GM18499 (cell line): ENCODE measurements around the gene NOP53.
"Not testable (repeated sequence)": the region's sequence is repeated elsewhere in the genome, so short reads cannot be mapped to it uniquely, and the experiment has no call there.

Experiments
- ATAC-seq: cut with Tn5 transposase; IDR thresholded peaks from one replicate; pipeline ENCODE4 v1.9.1; 2021; ENCODE audit warnings: moderate number of reproducible peaks; ENCODE audit not compliant: insufficient read depth, unreplicated experiment

NOP53 gene

GRCh38 chr19:47745010-47745901 is at the start of gene NOP53:
NOP53 (plus strand) TSS chr19:47745546; CDS start chr19:47745560, 14 bp downstream.
- no peak for ATAC-seq

GRCh38 chr19:47696635-47697034 is 48.7 kb upstream of the NOP53 start:
- no peak for ATAC-seq

- ATAC-seq: no peak
Measured at GRCh38 chr19:47697863-47698609, 47.3 kb upstream of the NOP53 start.

- no peak for ATAC-seq
Measured at GRCh38 chr19:47698631-47699359, 46.6 kb upstream of the NOP53 start.

- no peak for ATAC-seq
Measured at GRCh38 chr19:47699360-47699917, 45.9 kb upstream of the NOP53 start.

- no peak for ATAC-seq
Measured at GRCh38 chr19:47700934-47701716, 44.2 kb upstream of the NOP53 start.

GRCh38 chr19:47701717-47702552 is 43.4 kb upstream of the NOP53 start:
- no peak for ATAC-seq

- ATAC-seq: no peak
Measured at GRCh38 chr19:47702671-47703070, 42.7 kb upstream of the NOP53 start.

- no peak for ATAC-seq
Measured at GRCh38 chr19:47703301-47703700, 42.0 kb upstream of the NOP53 start.

- no peak for ATAC-seq
Measured at GRCh38 chr19:47704024-47704423, 41.3 kb upstream of the NOP53 start.

GRCh38 chr19:47704656-47705055 is 40.7 kb upstream of the NOP53 start:
- ATAC-seq: no peak

GRCh38 chr19:47707135-47707925 is 38.0 kb upstream of the NOP53 start:
- ATAC-seq: no peak

- ATAC-seq: no peak
Measured at GRCh38 chr19:47711652-47712242, 33.6 kb upstream of the NOP53 start.

GRCh38 chr19:47713046-47714021 is 32.0 kb upstream of the NOP53 start, which contains the start of gene EHD2:
EHD2 (plus strand) TSS chr19:47713422; CDS start chr19:47716613, 3,191 bp downstream.
- no peak for ATAC-seq

- ATAC-seq: no peak
Measured at GRCh38 chr19:47714339-47714738, 31.0 kb upstream of the NOP53 start.

- ATAC-seq: not testable (repeated sequence)
Measured at GRCh38 chr19:47714855-47715254, 30.5 kb upstream of the NOP53 start.
